GM12801 (cell line): ENCODE results near the gene B3GNT8.

Experiments
- CTCF ChIP-seq: IDR thresholded peaks from one replicate; pipeline ENCODE4 v1.5.1; 2011; ENCODE audit warnings: control low read depth; ENCODE audit not compliant: insufficient read length; ENCODE audit errors: extremely low read depth

The B3GNT8 gene

GRCh38 chr19:41391618-41392017 is 35.6 kb downstream of the B3GNT8 start:
- TF ChIP-seq CTCF = no peak

- no peak for TF ChIP-seq CTCF
These were observed 40.7 kb downstream of the B3GNT8 start for GRCh38 chr19:41386442-41386841.

GRCh38 chr19:41384351-41384750 is 42.8 kb downstream of the B3GNT8 start:
- TF ChIP-seq CTCF = no peak

- TF ChIP-seq CTCF = no peak
These were observed 49.0 kb downstream of the B3GNT8 start for GRCh38 chr19:41377977-41378709.

- TF ChIP-seq CTCF = no peak
These were observed 50.2 kb downstream of the B3GNT8 start for GRCh38 chr19:41376998-41377365.

- no peak for TF ChIP-seq CTCF
These were observed 50.8 kb downstream of the B3GNT8 start, which contains the start of gene TMEM91 for GRCh38 chr19:41376241-41376997. Gene TMEM91, plus strand, starts transcription at chr19:41376533. Its CDS starts 1,777 bp downstream, at chr19:41378310.
